Smooth muscle cell (in vitro differentiated cells): ENCODE data around the gene UROC1. TPM values are rescaled to one million over a fixed set of nuclear protein-coding genes. Genes with fewer than 3 reads are reported as not detected.

ENCODE experiments used
- DNase-seq: peaks from one replicate; lab custom pipeline; 2025; ENCODE audit not compliant: unreplicated experiment; lab: John Stamatoyannopoulos, UW
- H2AFZ ChIP-seq: fragments of 200-600 bp; sonication (generic); 2 replicates; pipeline ENCODE4 v1.6.0; 2016; ENCODE audit warnings: antibody characterized with exemption, low read depth, mild to moderate bottlenecking
- H3F3A ChIP-seq: fragments of 200-600 bp; sonication (generic); 2 replicates; pipeline ENCODE4 v1.6.0; 2017; ENCODE audit warnings: antibody characterized with exemption, low read depth
- H3K27ac ChIP-seq: fragments of 200-600 bp; sonication (generic); 2 replicates; pipeline ENCODE4 v1.5.1; 2016; ENCODE audit warnings: low read depth, mild to moderate bottlenecking
- H3K27me3 ChIP-seq: fragments of 200-600 bp; sonication (generic); 2 replicates; pipeline ENCODE4 v1.6.1; 2016; ENCODE audit warnings: low read depth, mild to moderate bottlenecking
- H3K36me3 ChIP-seq: fragments of 200-600 bp; sonication (generic); 2 replicates; pipeline ENCODE4 v1.5.1; 2016; ENCODE audit warnings: low read depth
- H3K4me1 ChIP-seq: fragments of 200-600 bp; sonication (generic); 2 replicates; pipeline ENCODE4 v1.5.1; 2016; ENCODE audit warnings: low read depth
- H3K4me2 ChIP-seq: fragments of 200-600 bp; sonication (generic); 2 replicates; pipeline ENCODE4 v1.6.0; 2016; ENCODE audit warnings: mild to moderate bottlenecking
- H3K4me3 ChIP-seq: fragments of 200-600 bp; sonication (generic); 2 replicates; pipeline ENCODE4 v1.5.1; 2016; ENCODE audit warnings: mild to moderate bottlenecking
- H3K79me2 ChIP-seq: fragments of 200-600 bp; sonication (generic); 2 replicates; pipeline ENCODE4 v1.6.0; 2016; ENCODE audit warnings: low read depth, mild to moderate bottlenecking
- H3K9ac ChIP-seq: fragments of 200-600 bp; sonication (generic); 2 replicates; pipeline ENCODE4 v1.6.0; 2016; ENCODE audit warnings: low read depth
- H3K9me3 ChIP-seq: fragments of 200-600 bp; sonication (generic); replicated peaks from 2 replicates; pipeline ENCODE4 v1.5.1; 2016; ENCODE audit warnings: low read depth
- H4K20me1 ChIP-seq: fragments of 200-600 bp; sonication (generic); 2 replicates; pipeline ENCODE4 v1.6.0; 2016; ENCODE audit warnings: low read depth
- CTCF ChIP-seq: fragments of 200-600 bp; sonication (generic); IDR thresholded peaks from 2 replicates; pipeline ENCODE4 v1.5.1; 2017; ENCODE audit warnings: borderline replicate concordance, mild to moderate bottlenecking, antibody characterized with exemption; ENCODE audit not compliant: insufficient read depth, poor library complexity, severe bottlenecking
- WGBS: methylation state at CpG from one replicate; pipeline ENCODE4 v1.1.7; 2016; ENCODE audit warnings: low lambda C conversion rate; 5-methylcytosine and 5-hydroxymethylcytosine counted together
- polyA plus RNA-seq: library from polyadenylated mRNA; unstranded; fragments of >200 nt; fragmentation: Nextera tagmentation; extraction: Ambion mirVana; gene quantifications from 2 replicates; pipeline ENCODE4 v1.2.1, GENCODE V29; 2016
- total RNA-seq: library from RNA; depleted of rRNA; stranded (reverse); fragments of >200 nt; gene quantifications from 2 replicates; pipeline ENCODE4 v1.2.3, GENCODE V29; 2014

Gene UROC1
- total and polyA plus RNA-seq, 2 experiments from 2014 or later = not detected

- Histone ChIP-seq H2AFZ (no peak overlapping the region), H3K9me3 (no peaks in the 10 kb centered on the region), H3K4me3 (no peak overlapping the region), H3K36me3 (no peaks in the 10 kb centered on the region), H3K4me2 (no peak overlapping the region), H3K4me1 (no peaks in the 10 kb centered on the region), H3K79me2 (no peaks in the 10 kb centered on the region), H3K27me3 (peaks cover 30% of the 10 kb centered on the region), H3K9ac (no peak overlapping the region), H3F3A (no peaks in the 10 kb centered on the region), H4K20me1 (no peaks in the 10 kb centered on the region), H3K27ac (no peak overlapping the region)
- TF ChIP-seq CTCF = no peak
- 84% methylated on average over 10 of the region's 10 CpGs for WGBS
- DNase-seq = no peak
Observed at GRCh38 chr3:126519506-126520455, 2.2 kb upstream of the UROC1 start.

DNA sequence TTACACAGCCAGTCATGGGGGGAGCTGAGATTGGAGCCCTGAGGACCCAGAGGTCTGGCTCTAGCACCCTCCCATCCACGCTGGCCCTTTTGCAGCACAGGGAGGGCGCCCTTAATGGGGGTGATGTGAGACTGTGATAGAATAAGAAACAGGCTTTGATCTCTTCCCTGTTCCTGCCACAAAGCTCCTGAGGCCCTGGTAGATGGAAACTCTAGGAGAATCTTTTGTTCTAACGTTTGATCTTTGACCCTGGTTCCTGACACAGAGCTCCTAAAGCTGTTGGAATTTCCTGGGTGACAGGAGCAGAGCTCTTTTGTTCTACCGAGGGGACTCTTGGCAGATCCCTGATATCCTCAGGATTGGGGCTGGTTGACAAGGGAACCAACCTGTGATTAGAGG lies 1.2 kb upstream of the UROC1 start:
- Histone ChIP-seq H3K27ac (no peak overlapping the region), H3F3A (no peaks in the 10 kb centered on the region), H3K4me2 (no peak overlapping the region), H3K4me1 (no peaks in the 10 kb centered on the region), H4K20me1 (no peaks in the 10 kb centered on the region), H3K4me3 (no peak overlapping the region), H3K9ac (no peak overlapping the region), H2AFZ (no peak overlapping the region), H3K27me3 (peaks cover 21% of the 10 kb centered on the region), H3K79me2 (no peaks in the 10 kb centered on the region), H3K36me3 (no peaks in the 10 kb centered on the region), H3K9me3 (no peaks in the 10 kb centered on the region)
- DNase-seq = no peak
- 61% methylated on average over 4 of the region's 4 CpGs for WGBS
- no peak for TF ChIP-seq CTCF

- H3K9ac ChIP-seq = no peak overlapping the region
- no peak overlapping the region for H3K4me3 ChIP-seq
- H4K20me1 ChIP-seq = no peaks in the 10 kb centered on the region
- no peak overlapping the region for H2AFZ ChIP-seq
- peaks cover 15% of the 10 kb centered on the region for H3K27me3 ChIP-seq
- no peak overlapping the region for H3K4me2 ChIP-seq
- 93% methylated on average over 14 of the region's 15 CpGs for WGBS
- H3F3A ChIP-seq = no peaks in the 10 kb centered on the region
- H3K36me3 ChIP-seq = no peaks in the 10 kb centered on the region
- TF ChIP-seq CTCF = no peak
- H3K79me2 ChIP-seq = no peaks in the 10 kb centered on the region
- no peaks in the 10 kb centered on the region for H3K9me3 ChIP-seq
- H3K27ac ChIP-seq = no peak overlapping the region
- no peaks in the 10 kb centered on the region for H3K4me1 ChIP-seq
- DNase-seq = no peak
Observed at GRCh38 chr3:126517986-126518778, 609 bp upstream of the UROC1 start.
